GM21825 (cell line): ENCODE data around the gene HIF1AN.
"Not testable (repeated sequence)": the region's sequence is repeated elsewhere in the genome, so short reads cannot be mapped to it uniquely, and the experiment has no call there.

ENCODE experiments used
- ATAC-seq: cut with Tn5 transposase; IDR thresholded peaks from one replicate; pipeline ENCODE4 v1.9.1; 2021; ENCODE audit warnings: mild to moderate bottlenecking, moderate library complexity; ENCODE audit not compliant: unreplicated experiment

HIF1AN gene

DNA sequence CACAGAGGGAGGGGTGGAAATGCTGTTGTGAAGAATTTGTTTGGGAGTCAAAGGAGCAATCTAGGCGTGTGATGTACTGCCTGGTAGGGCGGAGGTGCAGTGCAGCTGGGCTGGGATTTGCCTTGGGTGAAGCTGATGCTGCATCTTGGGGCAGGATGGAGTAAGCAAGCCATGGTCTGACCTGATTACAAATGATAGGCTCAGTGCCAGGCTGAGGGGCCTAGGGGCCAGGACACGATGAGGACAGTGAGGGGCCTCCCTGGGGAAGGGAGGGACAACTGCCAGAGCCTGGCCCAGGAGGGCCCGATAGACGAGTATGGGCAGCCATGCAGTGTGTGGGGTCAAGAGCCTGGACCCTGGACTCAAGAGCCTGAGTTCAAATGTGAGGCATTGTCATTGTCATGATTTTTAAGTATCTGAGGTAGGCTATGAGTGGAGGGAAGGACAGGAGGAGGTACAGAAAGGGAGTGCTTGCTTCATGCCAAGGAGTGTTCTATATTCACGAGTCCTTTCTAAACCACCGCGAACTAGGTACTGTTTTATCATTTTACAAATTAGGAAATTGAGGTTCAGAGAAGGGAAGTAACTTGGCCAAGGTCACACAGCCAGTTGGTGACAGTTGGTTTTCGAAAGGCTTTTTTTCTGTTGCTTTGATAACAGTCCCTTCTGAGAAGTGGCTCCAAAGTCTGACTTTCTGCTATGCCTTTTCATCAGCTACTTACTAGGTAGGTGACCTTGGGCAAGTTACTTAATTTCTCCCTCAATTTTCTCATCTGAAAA is 29.7 kb downstream of the HIF1AN start:
- ATAC-seq, result no peak

GRCh38 chr10:100566561-100566960 is 30.8 kb downstream of the HIF1AN start:
- ATAC-seq, result no peak

GRCh38 chr10:100567249-100567648 is 31.5 kb downstream of the HIF1AN start:
- ATAC-seq, result no peak

DNA sequence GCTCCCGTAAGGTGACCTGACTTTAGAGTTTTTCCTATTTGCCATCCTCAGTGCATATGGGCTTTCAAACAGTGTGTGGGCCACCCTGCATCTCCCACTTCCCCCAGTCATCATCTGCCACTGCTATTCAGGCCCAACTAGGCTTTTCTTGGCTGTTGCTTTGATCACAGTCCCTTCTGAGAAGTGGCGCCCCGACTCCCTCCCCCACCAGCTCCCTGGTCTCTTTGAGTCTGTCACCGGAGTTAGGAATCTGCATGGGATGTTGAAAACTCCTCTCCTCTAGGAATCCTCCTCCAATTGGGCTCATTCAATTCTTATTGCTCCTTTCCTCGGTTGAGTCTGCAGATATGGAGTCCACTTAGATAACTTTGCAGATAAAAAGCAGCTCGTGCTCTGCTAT is 32.1 kb downstream of the HIF1AN start:
- no peak for ATAC-seq

DNA sequence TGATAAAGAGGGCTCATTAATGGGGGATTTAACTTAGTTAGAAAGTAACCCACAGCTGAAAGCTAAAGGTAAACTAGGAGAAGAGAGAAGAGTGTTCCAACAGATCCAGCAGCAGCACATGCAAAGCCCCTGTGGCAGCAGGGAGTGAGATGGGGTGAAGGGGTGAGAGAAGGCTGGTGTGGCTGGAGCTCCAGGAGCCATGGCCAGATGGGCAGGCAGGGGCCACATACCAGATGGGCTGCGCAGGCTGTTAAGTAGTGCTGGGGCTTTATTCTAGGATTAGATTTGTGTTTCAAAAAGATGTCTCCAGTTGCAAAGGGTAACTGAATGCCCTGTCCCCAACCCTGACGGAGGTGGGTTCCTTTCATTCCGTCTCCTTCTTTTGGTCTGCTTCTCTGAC is 33.2 kb downstream of the HIF1AN start:
- no peak for ATAC-seq

GRCh38 chr10:100569687-100570481 is 34.1 kb downstream of the HIF1AN start:
- no peak for ATAC-seq

DNA sequence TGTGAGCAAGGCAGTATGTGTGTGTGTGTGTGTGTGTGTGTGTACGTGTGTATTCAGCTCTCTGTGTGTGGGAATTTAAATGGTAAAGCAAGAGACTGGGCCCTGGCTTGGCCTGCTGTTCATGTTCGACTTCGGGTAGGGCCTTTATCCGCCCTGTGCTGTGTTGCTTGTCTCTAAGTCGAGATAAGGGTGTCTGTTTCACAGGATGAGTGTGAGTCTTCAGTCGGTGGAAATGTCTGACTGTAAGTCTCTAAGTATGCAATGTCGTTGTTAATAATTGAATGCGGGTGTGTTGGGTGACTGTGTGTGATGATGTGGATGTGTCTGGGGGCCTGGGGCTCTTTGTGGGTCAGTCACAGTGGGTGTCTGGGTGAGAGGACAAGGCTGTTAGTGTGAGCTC is 34.8 kb downstream of the HIF1AN start:
- no peak for ATAC-seq

- ATAC-seq, result no peak
Measured at GRCh38 chr10:100571084-100571856, 35.5 kb downstream of the HIF1AN start.

GRCh38 chr10:100575146-100575545 is 39.4 kb downstream of the HIF1AN start:
- ATAC-seq, result not testable (repeated sequence)

DNA sequence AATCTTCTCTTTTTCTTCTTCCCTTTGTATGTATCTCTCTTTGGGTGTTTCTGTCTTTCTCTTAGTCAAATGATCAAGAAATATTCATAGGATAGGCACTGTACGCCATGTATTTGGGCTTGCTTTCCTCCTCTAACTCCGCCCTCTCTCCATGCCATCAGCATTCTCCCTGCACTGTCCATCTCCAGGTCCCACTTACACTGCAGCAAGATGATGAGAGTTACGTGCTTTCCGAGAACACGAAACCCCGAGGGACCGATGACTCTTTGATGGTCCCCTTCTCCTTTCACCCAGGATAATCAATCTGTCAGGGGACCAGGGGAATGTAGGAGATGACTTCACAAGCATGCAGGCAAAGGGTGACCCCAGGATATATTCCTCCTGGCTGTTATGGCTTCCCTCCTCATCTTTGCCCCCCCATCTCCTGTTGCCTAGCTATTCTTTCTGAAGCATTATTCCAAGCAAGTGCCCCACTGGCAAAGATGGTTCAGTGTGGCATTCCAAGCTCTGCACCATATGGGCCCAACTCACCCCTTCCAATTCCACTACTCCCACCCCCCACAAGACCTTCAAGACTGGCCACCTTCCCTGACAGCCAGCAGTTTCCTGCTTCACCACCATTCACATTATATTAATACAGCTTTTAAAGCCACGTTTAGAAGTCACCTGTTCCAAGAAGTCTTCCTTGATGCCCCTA is 40.0 kb downstream of the HIF1AN start:
- no peak for ATAC-seq

- no peak for ATAC-seq
Measured at GRCh38 chr10:100576282-100576635, 40.5 kb downstream of the HIF1AN start.

- ATAC-seq, result no peak
Measured at GRCh38 chr10:100579261-100580090, 43.7 kb downstream of the HIF1AN start.

- ATAC-seq, result no peak
Measured at GRCh38 chr10:100586959-100587358, 51.2 kb downstream of the HIF1AN start.

GRCh38 chr10:100598166-100598565 is 62.4 kb downstream of the HIF1AN start:
- no peak for ATAC-seq

GRCh38 chr10:100600218-100600617 is 64.5 kb downstream of the HIF1AN start:
- ATAC-seq, result no peak

- ATAC-seq, result no peak
Measured at GRCh38 chr10:100607439-100607838, 71.7 kb downstream of the HIF1AN start.
